ENCODE measurements around the gene UNC5C. TPM values are rescaled to one million over a fixed set of nuclear protein-coding genes. Genes with fewer than 3 reads are reported as not detected.

The UNC5C gene
- total RNA-seq, 1 experiment from 2014 or later: 0.11 TPM

GRCh38 chr4:95505799-95506198 is 43.0 kb downstream of the UNC5C start:
- H3K36me3 ChIP-seq (ENCODE audit: insufficient read depth, low read length, poor library complexity, severe bottlenecking): no peaks in the 10 kb centered on the region
- no peaks in the 10 kb centered on the region for H3K9me3 ChIP-seq (ENCODE audit: low read depth, low read length, poor library complexity, severe bottlenecking)
- no TSS peak for BruUV-seq (replicated peaks)
- POLR2A ChIA-PET (ENCODE audit: low non-redundant PET): no interaction called here
- H3K27ac ChIP-seq (ENCODE audit: low read depth, low read length, poor library complexity, severe bottlenecking): no peak overlapping the region
- intact Hi-C loops (cut with micrococcal nuclease; ENCODE audit: unreplicated experiment): no loop called here
- no peaks in the 10 kb centered on the region for H3K27me3 ChIP-seq (replicated peaks; ENCODE audit: insufficient read depth, low read depth, low read length, poor library complexity)
- CTCF ChIA-PET: no interaction called here
- no peak for DNase-seq (ENCODE audit: low spot score)
- H3K4me1 ChIP-seq (ENCODE audit: insufficient read depth, low read length, poor library complexity, severe bottlenecking): no peaks in the 10 kb centered on the region
- no peak overlapping the region for H3K4me3 ChIP-seq (ENCODE audit: low read depth, low read length, poor library complexity, severe bottlenecking)
- TF ChIP-seq EZH2 (IDR thresholded peaks at IDR 0.05; ENCODE audit: borderline replicate concordance, low read depth, low read length, poor library complexity, severe bottlenecking): no peak
- TF ChIP-seq CTCF (conservative IDR thresholded peaks at IDR 0.05; ENCODE audit: low read depth, low read length): no peak

GRCh38 chr4:95505151-95505550 is 43.6 kb downstream of the UNC5C start:
- TF ChIP-seq EZH2 (IDR thresholded peaks at IDR 0.05; ENCODE audit: borderline replicate concordance, low read depth, low read length, poor library complexity, severe bottlenecking): no peak
- no peak for TF ChIP-seq CTCF (conservative IDR thresholded peaks at IDR 0.05; ENCODE audit: low read depth, low read length)
- Histone ChIP-seq H3K27me3 (replicated peaks; ENCODE audit: insufficient read depth, low read depth, low read length, poor library complexity) (no peaks in the 10 kb centered on the region), H3K4me1 (ENCODE audit: insufficient read depth, low read length, poor library complexity, severe bottlenecking) (no peaks in the 10 kb centered on the region), H3K36me3 (ENCODE audit: insufficient read depth, low read length, poor library complexity, severe bottlenecking) (no peaks in the 10 kb centered on the region), H3K27ac (ENCODE audit: low read depth, low read length, poor library complexity, severe bottlenecking) (no peak overlapping the region), H3K9me3 (ENCODE audit: low read depth, low read length, poor library complexity, severe bottlenecking) (no peaks in the 10 kb centered on the region), H3K4me3 (ENCODE audit: low read depth, low read length, poor library complexity, severe bottlenecking) (no peak overlapping the region)
- BruUV-seq (replicated peaks): no TSS peak
- ChIA-PET CTCF (no interaction called here), POLR2A (ENCODE audit: low non-redundant PET) (no interaction called here)
- intact Hi-C loops (cut with micrococcal nuclease; ENCODE audit: unreplicated experiment): no loop called here
- DNase-seq (ENCODE audit: low spot score): no peak

GRCh38 chr4:95504501-95504900 is 44.3 kb downstream of the UNC5C start:
- DNase-seq (ENCODE audit: low spot score): no peak
- ChIA-PET POLR2A (ENCODE audit: low non-redundant PET) (no interaction called here), CTCF (no interaction called here)
- Histone ChIP-seq H3K9me3 (ENCODE audit: low read depth, low read length, poor library complexity, severe bottlenecking) (no peaks in the 10 kb centered on the region), H3K36me3 (ENCODE audit: insufficient read depth, low read length, poor library complexity, severe bottlenecking) (no peaks in the 10 kb centered on the region), H3K4me3 (ENCODE audit: low read depth, low read length, poor library complexity, severe bottlenecking) (no peak overlapping the region), H3K4me1 (ENCODE audit: insufficient read depth, low read length, poor library complexity, severe bottlenecking) (no peaks in the 10 kb centered on the region), H3K27ac (ENCODE audit: low read depth, low read length, poor library complexity, severe bottlenecking) (no peak overlapping the region), H3K27me3 (replicated peaks; ENCODE audit: insufficient read depth, low read depth, low read length, poor library complexity) (no peaks in the 10 kb centered on the region)
- BruUV-seq (replicated peaks): no TSS peak
- intact Hi-C loops (cut with micrococcal nuclease; ENCODE audit: unreplicated experiment): no loop called here
- TF ChIP-seq EZH2 (IDR thresholded peaks at IDR 0.05; ENCODE audit: borderline replicate concordance, low read depth, low read length, poor library complexity, severe bottlenecking): no peak
- TF ChIP-seq CTCF (conservative IDR thresholded peaks at IDR 0.05; ENCODE audit: low read depth, low read length): no peak
